Measurements from ENCODE around the gene GGN.
"Not testable (repeated sequence)": the region's sequence is repeated elsewhere in the genome, so short reads cannot be mapped to it uniquely, and the experiment has no call there.

The GGN gene

GRCh38 chr19:38386300-38386970, 1.4 kb downstream of the GGN start:
- no peak for FAIRE-seq

GRCh38 chr19:38385804-38386257, 2.0 kb downstream of the GGN start:
- FAIRE-seq, result no peak

- no peak for FAIRE-seq
These were observed 2.6 kb downstream of the GGN start for GRCh38 chr19:38385057-38385803.

GRCh38 chr19:38384209-38385027, 3.4 kb downstream of the GGN start:
- no peak for FAIRE-seq

- no peak for FAIRE-seq
These were observed 4.1 kb downstream of the GGN start for GRCh38 chr19:38383743-38384142.

GRCh38 chr19:38383184-38383583, 4.7 kb downstream of the GGN start:
- no peak for FAIRE-seq

- no peak for FAIRE-seq
These were observed 6.7 kb downstream of the GGN start for GRCh38 chr19:38381138-38381537.

GRCh38 chr19:38378866-38379265, 9.0 kb downstream of the GGN start:
- FAIRE-seq, result no peak

GRCh38 chr19:38377052-38377451, 10.8 kb downstream of the GGN start:
- no peak for FAIRE-seq

- no peak for FAIRE-seq
These were observed 11.3 kb downstream of the GGN start for GRCh38 chr19:38376576-38376975.

- FAIRE-seq, result no peak
These were observed 12.1 kb downstream of the GGN start for GRCh38 chr19:38375748-38376147.

GRCh38 chr19:38375098-38375493, 12.7 kb downstream of the GGN start:
- FAIRE-seq, result no peak

GRCh38 chr19:38374332-38375097, 13.3 kb downstream of the GGN start, which contains the start of gene PSMD8:
TSS of gene PSMD8 (plus strand) at chr19:38374571. CDS start at chr19:38374602, 31 bp downstream.
- FAIRE-seq, result peak; percentile 82

- FAIRE-seq, result no peak
These were observed 13.9 kb downstream of the GGN start for GRCh38 chr19:38373907-38374331.

- no peak for FAIRE-seq
These were observed 16.8 kb downstream of the GGN start for GRCh38 chr19:38371081-38371480.

GRCh38 chr19:38370299-38370698, 17.5 kb downstream of the GGN start:
- no peak for FAIRE-seq

GRCh38 chr19:38369584-38369983, 18.2 kb downstream of the GGN start:
- no peak for FAIRE-seq

- no peak for FAIRE-seq
These were observed 20.8 kb downstream of the GGN start for GRCh38 chr19:38367041-38367440.

- FAIRE-seq, result not testable (repeated sequence)
These were observed 24.7 kb downstream of the GGN start for GRCh38 chr19:38362946-38363688.

- no peak for FAIRE-seq
These were observed 25.5 kb downstream of the GGN start for GRCh38 chr19:38362076-38362945.

GRCh38 chr19:38361633-38362075, 26.2 kb downstream of the GGN start:
- no peak for FAIRE-seq

All from islet of Langerhans (tissue), 1 donor.